ENCODE data around the gene PLEKHB2.

- TF ChIP-seq POLR2AphosphoS5 (IDR thresholded peaks at IDR 0.05; ENCODE audit: low read depth, low read length): no peak
- TF ChIP-seq POLR2A (IDR thresholded peaks at IDR 0.05; ENCODE audit: low read depth, low read length): no peak
- no peak for TF ChIP-seq TAF1 (IDR thresholded peaks at IDR 0.05; ENCODE audit: low read depth, low read length)
- no peak for TF ChIP-seq POU2F2 (IDR thresholded peaks at IDR 0.05; ENCODE audit: low read depth, low read length)
- TF ChIP-seq SPI1 (IDR thresholded peaks at IDR 0.05; ENCODE audit: low read depth, low read length): no peak
Measured at GRCh38 chr2:131115752-131116151, 10.6 kb downstream of the PLEKHB2 start.
